ENCODE results near the gene PTGIS.

The PTGIS gene

GRCh38 chr20:49486064-49486463, 81.9 kb downstream of the PTGIS start:
- DNase-seq, result no peak

DNA sequence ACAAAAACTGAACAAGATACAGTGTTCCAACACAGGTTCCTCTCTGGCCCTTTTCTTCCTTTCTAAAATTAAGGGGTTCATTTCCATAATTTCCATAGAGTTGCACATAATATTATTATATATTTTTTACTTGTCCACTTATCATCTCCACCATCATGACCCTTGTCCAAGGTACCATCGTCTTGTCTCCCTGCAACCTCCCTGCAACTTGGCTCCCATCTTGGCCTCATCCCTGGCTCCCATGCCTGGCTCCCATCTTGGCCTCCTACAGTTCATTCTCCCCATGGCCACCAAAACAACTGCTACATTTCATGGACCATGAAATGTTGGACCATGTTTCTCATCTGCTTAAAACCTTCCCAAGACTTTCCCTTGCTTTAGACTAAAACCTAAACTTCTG, 82.4 kb downstream of the PTGIS start:
- DNase-seq, result no peak

DNA sequence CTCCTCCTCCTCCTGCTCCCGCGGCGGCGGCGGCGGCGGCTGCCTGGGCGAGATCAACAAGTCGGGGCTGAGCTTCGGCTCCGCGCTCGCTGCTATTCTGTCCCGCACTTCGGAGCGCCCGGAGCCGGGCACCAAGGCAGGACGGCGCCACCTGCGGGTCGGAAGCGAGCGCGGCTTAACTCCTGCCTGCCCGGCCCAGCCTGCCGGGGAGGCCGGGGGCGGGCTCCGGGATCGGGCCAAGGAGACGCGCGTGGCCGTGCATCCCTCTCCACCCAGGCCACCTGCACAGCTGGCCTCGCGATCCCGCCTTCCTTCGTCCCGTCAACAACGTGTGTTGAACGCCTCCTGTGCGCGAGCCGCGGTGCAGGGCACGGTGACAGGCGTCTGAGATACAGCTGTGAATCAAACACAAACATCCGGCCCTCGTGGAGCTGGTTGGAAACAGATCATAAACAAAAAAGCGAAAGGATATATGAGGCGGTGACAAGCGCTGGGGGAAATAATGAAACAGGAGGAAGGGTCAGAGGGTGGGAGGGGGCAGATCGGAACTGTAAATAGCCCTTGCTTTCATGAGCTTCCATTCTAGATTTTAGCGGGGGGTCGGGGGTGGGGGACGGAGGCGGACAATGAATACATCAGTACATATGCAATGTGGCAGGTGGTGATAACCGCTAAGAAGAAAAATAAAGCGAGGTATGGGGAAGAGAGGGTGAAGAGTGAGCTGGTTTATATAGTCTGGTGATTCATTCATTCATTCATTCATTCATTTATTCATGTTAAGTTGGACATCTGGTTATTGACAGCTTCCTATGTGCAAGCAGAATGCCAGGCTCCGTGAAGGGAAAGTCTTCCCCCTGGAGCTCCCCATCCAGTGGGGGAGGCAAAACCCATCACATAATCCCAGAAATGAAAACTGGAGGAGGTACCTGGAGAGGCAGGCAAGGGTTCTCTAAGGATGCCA, 83.5 kb downstream of the PTGIS start:
- DNase-seq, result peak in 5 of 6 experiments; percentile 9 to 52 (median 24)

DNA sequence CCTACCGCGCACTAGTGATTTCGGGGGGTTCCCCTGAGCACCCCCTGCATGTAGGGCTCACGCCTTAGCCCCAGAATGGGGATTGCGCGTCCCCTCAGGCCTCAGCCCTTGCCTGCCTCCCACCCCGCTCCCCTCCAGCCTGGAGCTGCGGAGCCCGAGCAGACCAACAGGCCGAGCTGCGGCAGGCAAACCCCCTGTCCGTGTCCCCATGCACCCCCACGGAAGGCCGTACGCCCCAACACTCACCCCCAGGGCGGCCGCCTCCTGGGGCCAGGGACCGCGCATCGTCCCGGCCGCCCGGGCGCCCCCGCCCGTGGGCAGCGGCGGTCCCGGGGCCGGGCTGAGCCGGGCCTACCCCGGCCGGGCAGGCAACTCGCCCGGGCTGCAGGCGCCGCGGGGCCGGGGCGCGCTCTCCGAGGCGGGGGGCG, 84.2 kb downstream of the PTGIS start:
- no peak for DNase-seq

- no peak for DNase-seq
These were observed 84.8 kb downstream of the PTGIS start for GRCh38 chr20:49483018-49483695.

GRCh38 chr20:49482621-49483017, 85.3 kb downstream of the PTGIS start, which contains the start of gene KCNB1:
Gene KCNB1 (minus strand): TSS chr20:49482668. CDS start chr20:49482480, 188 bp downstream.
- peak in 5 of 6 experiments; percentile 3 to 37 (median 8) for DNase-seq

DNA sequence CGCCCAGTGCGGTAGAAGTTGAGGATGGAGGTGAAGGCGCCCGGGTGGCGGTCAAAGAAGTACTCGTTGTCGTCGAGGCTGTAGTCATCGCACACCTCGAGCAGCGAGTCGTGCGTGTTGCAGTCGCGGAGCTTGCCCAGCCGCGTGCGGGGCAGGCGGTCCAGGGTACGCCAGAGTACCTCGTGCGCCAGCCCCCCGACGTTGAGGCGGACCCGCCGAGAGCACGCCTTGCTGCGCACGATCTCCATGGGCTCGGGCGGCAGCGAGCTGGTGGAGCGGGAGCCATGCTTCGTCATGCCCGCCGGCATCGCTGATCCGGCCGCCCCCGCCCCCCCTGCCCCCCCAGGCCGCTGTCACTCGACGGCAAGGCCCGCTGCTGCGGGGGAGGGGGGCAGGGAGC, 85.8 kb downstream of the PTGIS start:
- no peak for DNase-seq

DNA sequence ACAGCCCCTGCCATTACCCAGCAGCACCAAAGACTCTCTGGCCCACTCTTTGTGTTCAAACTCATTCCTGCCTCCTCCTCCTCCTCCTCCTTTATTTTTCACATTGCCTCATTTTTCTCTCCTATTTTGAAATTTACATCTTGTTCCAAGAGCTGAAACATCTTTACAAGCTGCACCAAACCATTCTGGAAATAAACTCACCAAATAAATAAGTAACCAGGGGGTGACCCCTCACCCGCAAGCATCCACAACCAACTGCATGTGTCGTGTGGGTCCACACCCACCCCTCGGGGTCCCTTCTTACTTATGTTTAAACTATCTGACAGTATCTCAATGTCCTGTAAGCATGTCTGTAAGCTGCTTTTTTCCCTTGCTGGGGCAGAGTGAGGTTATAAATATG, 86.8 kb downstream of the PTGIS start:
- DNase-seq, result no peak

DNA sequence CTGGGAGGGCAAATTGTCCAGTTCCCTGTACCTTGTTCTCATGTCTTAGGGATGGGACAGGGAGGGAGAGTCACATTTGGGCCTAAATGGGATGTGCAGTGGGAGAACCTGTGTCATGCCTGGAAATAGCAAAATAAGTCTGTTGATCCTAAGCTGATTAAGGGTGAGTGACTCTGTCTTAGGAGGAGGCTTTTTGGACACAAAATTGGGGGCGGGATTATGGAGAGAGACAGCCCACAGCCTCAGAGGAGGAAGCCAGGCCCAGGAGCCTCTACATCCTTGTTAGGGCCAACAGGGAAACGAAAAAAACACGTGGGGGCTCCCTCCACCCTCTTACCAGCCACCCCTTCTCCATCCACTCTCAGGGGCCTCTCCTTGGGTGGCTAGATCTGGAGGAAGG, 87.7 kb downstream of the PTGIS start:
- DNase-seq, result no peak

DNA sequence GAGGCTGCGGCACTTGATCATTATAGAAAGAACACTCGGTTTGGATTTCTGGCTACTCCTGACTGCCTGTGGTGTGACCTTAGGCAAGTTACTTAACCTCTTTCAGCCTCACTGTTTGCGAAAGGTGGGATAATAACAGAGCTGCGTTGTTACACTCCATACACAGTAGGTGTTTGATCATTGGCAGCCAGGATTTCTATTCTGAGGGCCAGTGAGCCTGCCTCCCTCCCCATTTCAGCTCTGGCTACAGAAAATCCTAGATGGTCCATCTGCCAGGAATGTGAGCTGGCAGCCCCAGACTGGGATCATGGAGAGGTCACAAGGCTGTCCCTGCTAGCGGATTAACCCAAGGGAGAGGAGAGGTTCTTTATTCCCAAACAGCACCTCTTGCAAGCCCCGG, 88.2 kb downstream of the PTGIS start:
- no peak for DNase-seq

- no peak for DNase-seq
These were observed 88.9 kb downstream of the PTGIS start for GRCh38 chr20:49478754-49479689.

DNA sequence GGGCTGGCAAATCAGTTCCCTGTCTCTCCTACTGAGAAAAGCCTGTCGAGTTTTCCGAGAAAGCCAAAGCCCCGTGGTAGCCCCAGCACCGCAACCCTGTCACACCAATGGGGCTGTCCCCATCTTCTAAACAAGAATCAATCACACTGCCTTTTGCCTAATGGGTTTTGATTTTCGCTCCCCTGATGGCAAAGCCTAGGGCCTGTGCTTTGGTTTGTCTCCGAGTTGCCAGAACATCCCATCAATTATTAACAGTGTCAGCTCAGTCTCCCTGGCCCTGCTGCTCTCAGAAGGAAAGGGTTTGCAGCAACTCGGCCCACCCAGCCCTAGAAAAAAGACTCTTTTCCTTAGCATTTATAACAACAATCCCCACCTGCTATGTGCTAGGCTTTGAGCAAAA, 89.7 kb downstream of the PTGIS start:
- no peak for DNase-seq

DNA sequence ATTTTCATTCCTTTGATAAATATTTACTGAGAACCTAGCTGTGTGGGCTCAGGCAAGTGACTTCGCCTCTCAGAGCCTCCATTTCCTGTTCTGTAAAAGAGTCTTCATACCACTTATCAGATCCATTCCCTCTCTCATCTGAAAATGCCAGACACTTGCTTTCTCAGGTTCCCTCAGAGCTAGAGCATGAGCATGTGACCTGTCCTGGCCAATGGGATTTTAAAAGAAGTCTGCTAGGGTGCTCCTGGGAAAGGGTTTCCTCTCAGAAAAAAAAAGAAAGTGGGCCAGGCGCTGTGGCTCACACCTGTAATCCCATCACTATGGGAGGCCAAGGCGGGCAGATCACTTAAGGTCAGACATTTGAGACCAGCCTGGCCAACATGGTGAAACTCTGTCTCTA, 90.7 kb downstream of the PTGIS start:
- no peak for DNase-seq

DNA sequence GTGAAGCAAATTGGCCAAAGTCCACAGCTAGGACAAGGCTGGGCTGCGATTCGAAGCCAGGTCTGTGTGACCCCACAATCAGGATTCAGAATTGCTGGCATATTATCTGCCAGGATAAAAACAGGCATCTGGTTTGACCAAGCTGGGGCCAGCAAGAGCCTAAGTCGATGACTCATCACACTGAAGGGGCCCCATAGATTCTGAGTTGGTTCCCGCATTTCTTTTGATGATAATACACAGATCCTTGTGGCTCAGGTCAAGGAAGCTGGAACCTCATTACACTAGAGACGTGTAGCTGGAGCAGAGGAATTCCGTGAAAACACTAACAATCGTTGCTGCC, 92.0 kb downstream of the PTGIS start:
- no peak for DNase-seq

- DNase-seq, result no peak
These were observed 92.5 kb downstream of the PTGIS start for GRCh38 chr20:49475292-49476015.

DNA sequence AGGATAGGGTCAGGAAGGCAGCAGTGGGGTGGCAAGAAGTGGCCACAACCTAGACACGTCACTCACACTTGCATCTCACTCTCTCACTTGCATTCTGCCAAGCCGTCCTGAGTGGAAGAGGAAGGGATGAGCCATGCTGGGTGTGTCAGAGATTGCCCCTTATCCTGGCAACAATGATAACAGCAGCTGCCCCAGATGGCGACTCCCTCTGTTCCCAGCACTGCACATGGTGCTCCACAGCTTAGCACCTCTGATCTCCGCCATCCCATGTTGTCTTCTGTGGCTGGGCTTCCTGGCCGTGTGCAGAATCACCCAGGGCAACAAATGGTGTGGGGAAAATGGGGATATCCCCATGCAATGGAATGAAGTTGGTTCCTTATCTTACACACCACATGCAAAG, 96.5 kb downstream of the PTGIS start:
- DNase-seq, result no peak

- DNase-seq, result no peak
These were observed 97.0 kb downstream of the PTGIS start for GRCh38 chr20:49470922-49471321.

DNA sequence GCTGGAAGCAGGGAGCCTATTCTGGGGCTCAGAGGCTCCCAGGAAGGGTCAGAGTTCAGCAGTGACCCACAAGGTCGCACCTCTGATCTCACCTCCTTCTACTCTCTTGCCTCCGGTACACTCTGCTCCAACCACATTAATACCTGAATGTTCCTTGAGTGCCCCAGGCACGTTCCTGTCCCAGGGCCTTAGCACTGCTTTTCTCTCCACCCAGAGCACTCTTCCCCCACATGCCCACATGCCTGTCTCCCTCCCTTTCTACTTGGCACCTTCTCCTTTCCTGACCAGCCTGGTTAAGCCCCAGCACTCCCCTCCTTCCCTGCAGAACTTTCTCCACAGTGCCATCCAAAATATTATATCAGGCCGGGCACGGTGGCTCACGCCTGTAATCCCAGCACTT, 98.9 kb downstream of the PTGIS start:
- DNase-seq, result no peak

DNA sequence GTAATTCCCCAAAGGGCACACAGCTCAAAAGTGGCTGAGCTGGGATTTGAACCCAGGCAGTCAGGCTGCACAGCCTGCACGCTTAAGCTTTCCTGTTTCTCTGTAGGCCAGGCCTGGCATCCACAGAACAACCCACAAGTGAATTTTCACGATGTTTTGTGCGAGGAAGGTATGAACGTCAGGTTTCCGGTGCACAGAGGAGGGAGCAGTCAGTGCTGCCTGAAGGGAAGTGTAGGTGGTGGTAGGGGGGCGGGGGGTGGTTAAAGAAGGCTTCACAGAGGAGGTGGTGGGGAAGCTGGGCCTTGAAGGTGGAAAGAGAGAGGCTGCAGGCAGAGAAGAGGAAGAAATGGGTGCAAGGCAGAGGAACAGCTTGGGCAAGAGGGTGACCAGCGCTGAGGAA, 99.5 kb downstream of the PTGIS start:
- no peak for DNase-seq

- no peak for DNase-seq
These were observed 101.6 kb downstream of the PTGIS start for GRCh38 chr20:49466114-49466912.

DNA sequence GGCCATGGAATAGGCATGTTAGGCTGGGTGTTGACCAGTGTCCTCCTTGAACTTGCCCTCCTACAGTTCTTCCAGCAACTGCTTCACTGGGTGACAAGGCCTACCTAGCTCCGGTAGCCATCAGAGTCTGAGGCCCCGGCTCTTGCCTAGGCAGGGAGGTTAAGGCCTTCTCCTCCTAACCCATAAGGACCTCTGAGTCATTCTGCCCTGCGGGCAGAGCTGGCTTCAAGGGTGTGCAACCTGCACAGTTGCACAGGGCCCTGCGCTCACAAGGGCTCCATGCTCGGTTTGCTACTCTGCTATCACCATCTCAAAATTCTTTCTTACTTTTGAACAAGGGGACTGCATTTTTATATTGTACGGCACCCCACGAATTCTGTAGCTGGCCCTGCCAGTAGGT, 103.4 kb downstream of the PTGIS start:
- no peak for DNase-seq

DNA sequence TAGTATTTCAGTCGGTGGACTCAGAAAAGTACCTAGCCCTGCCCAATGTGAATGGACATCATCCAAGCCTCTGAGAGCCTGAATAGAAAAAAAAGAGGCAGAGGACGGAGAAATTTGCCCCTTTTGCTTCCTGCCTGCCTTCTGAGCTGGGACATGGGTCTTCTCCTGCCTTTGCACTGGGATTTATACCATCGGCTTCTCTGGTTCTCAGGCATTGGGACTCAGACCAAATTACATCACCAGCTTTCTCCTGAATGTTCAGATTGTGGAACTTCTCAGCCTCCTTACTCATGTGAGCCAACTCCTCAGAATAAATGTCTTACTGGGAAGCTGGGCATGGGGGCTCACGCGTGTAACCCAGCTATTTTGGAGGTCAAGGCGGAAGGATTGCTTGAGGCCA, 105.3 kb downstream of the PTGIS start:
- no peak for DNase-seq

Measured in stimulated activated naive CD4-positive, alpha-beta T cell (primary cell).